ENCODE measurements around the gene LDAF1. TPM values are rescaled to one million over a fixed set of nuclear protein-coding genes. Genes with fewer than 3 reads are reported as not detected.
"Not testable (repeated sequence)": the region's sequence is repeated elsewhere in the genome, so short reads cannot be mapped to it uniquely, and the experiment has no call there.

LDAF1 gene
- total RNA-seq, 1 donor from 2014 or later, result 1.4 TPM

GRCh38 chr16:21161211-21161610 lies 2.7 kb downstream of the LDAF1 start:
- ATAC-seq, result no peak

GRCh38 chr16:21162661-21163151 lies 4.2 kb downstream of the LDAF1 start:
- DNase-seq (ENCODE audit: low spot score), result no peak
- no peak for ATAC-seq

More at GRCh38 chr16:21161211-21161610, 2.7 kb downstream of the LDAF1 start:
- no peak for DNase-seq (ENCODE audit: low spot score)

GRCh38 chr16:21163576-21163975 lies 5.1 kb downstream of the LDAF1 start:
- ATAC-seq (no peak), DNase-seq (ENCODE audit: low spot score) (no peak)

- no peak for ATAC-seq
- DNase-seq (ENCODE audit: low spot score), result no peak
Measured at GRCh38 chr16:21164521-21165168, 6.2 kb downstream of the LDAF1 start.

- no peak for DNase-seq (ENCODE audit: low spot score)
Measured at GRCh38 chr16:21166561-21166961, 8.1 kb downstream of the LDAF1 start.

GRCh38 chr16:21167360-21167759 lies 8.9 kb downstream of the LDAF1 start:
- no peak for DNase-seq (ENCODE audit: low spot score)
- no peak for ATAC-seq

More at GRCh38 chr16:21166561-21166961, 8.1 kb downstream of the LDAF1 start:
- ATAC-seq, result no peak

- ATAC-seq, result no peak
- DNase-seq (ENCODE audit: low spot score), result no peak
Measured at GRCh38 chr16:21167929-21168602, 9.6 kb downstream of the LDAF1 start.

- ATAC-seq, result no peak
- no peak for DNase-seq (ENCODE audit: low spot score)
Measured at GRCh38 chr16:21169249-21169981, 10.9 kb downstream of the LDAF1 start.

- ATAC-seq, result not testable (repeated sequence)
Measured at GRCh38 chr16:21170116-21170515, 11.6 kb downstream of the LDAF1 start.

GRCh38 chr16:21172650-21173049 lies 14.2 kb downstream of the LDAF1 start:
- ATAC-seq (no peak), DNase-seq (ENCODE audit: low spot score) (no peak)

More at GRCh38 chr16:21170116-21170515, 11.6 kb downstream of the LDAF1 start:
- DNase-seq (ENCODE audit: low spot score), result not testable (repeated sequence)

GRCh38 chr16:21175397-21175796 lies 16.9 kb downstream of the LDAF1 start:
- DNase-seq (ENCODE audit: low spot score) (no peak), ATAC-seq (no peak)

GRCh38 chr16:21179126-21179982 lies 20.9 kb downstream of the LDAF1 start:
- DNase-seq (ENCODE audit: low spot score) (no peak), ATAC-seq (no peak)

- DNase-seq (ENCODE audit: low spot score), result no peak
- no peak for ATAC-seq
Measured at GRCh38 chr16:21179983-21180365, 21.5 kb downstream of the LDAF1 start.

GRCh38 chr16:21183995-21184394 lies 25.5 kb downstream of the LDAF1 start:
- no peak for DNase-seq (ENCODE audit: low spot score)
- no peak for ATAC-seq

GRCh38 chr16:21184834-21185233 lies 26.4 kb downstream of the LDAF1 start:
- DNase-seq (ENCODE audit: low spot score), result no peak
- no peak for ATAC-seq

- no peak for ATAC-seq
- DNase-seq (ENCODE audit: low spot score), result no peak
Measured at GRCh38 chr16:21185659-21186325, 27.3 kb downstream of the LDAF1 start.

GRCh38 chr16:21186326-21186691 lies 27.8 kb downstream of the LDAF1 start:
- no peak for ATAC-seq
- DNase-seq (ENCODE audit: low spot score), result no peak

GRCh38 chr16:21189311-21189710 lies 30.8 kb downstream of the LDAF1 start:
- DNase-seq (ENCODE audit: low spot score) (no peak), ATAC-seq (no peak)

GRCh38 chr16:21190013-21190412 lies 31.5 kb downstream of the LDAF1 start:
- ATAC-seq, result no peak

GRCh38 chr16:21190599-21190998 lies 32.1 kb downstream of the LDAF1 start:
- ATAC-seq, result no peak
- DNase-seq (ENCODE audit: low spot score), result no peak

More at GRCh38 chr16:21190013-21190412, 31.5 kb downstream of the LDAF1 start:
- DNase-seq (ENCODE audit: low spot score), result no peak
